Measurements from ENCODE around the gene TTC14.
A peak's percentile ranks its signal among the peaks of the same experiment; 100 is the strongest.
"Not testable (repeated sequence)": the region's sequence is repeated elsewhere in the genome, so short reads cannot be mapped to it uniquely, and the experiment has no call there.

TTC14 gene

GRCh38 chr3:180612364-180612763, 10.4 kb downstream of the TTC14 start:
- no peak overlapping the region for H3K4me3 Mint-ChIP-seq
- DNase-seq (ENCODE audit: low spot score in 2 of 2), result no peak
- no peaks in the 10 kb centered on the region for H3K27me3 Mint-ChIP-seq

GRCh38 chr3:180615954-180616353, 14.0 kb downstream of the TTC14 start:
- DNase-seq (ENCODE audit: low spot score in 2 of 2) (no peak), ATAC-seq (ENCODE audit: low read depth) (no peak)
- Mint-ChIP-seq H3K27ac (no peak overlapping the region), H3K36me3 (peaks cover 14% of the 10 kb centered on the region), H3K4me3 (no peak overlapping the region), H3K4me1 (no peaks in the 10 kb centered on the region), H3K27me3 (no peaks in the 10 kb centered on the region), H3K9me3 (peaks cover 3% of the 10 kb centered on the region)

More at GRCh38 chr3:180612364-180612763, 10.4 kb downstream of the TTC14 start:
- H3K36me3 Mint-ChIP-seq, result peaks cover 25% of the 10 kb centered on the region
- no peaks in the 10 kb centered on the region for H3K4me1 Mint-ChIP-seq
- H3K27ac Mint-ChIP-seq, result peak overlapping the region; percentile 11
- H3K9me3 Mint-ChIP-seq, result no peaks in the 10 kb centered on the region
- no peak for ATAC-seq (ENCODE audit: low read depth)

GRCh38 chr3:180617049-180617448, 15.1 kb downstream of the TTC14 start:
- H3K9me3 Mint-ChIP-seq, result peaks cover 3% of the 10 kb centered on the region
- H3K27me3 Mint-ChIP-seq, result no peaks in the 10 kb centered on the region
- H3K36me3 Mint-ChIP-seq, result peaks cover 14% of the 10 kb centered on the region
- H3K27ac Mint-ChIP-seq, result no peak overlapping the region
- H3K4me3 Mint-ChIP-seq, result no peak overlapping the region
- ATAC-seq (ENCODE audit: low read depth), result no peak
- H3K4me1 Mint-ChIP-seq, result no peaks in the 10 kb centered on the region
- no peak for DNase-seq (ENCODE audit: low spot score in 2 of 2)

- not testable (repeated sequence) for H3K9me3 Mint-ChIP-seq; H3K4me1 Mint-ChIP-seq; H3K27ac Mint-ChIP-seq; H3K27me3 Mint-ChIP-seq; H3K4me3 Mint-ChIP-seq; ATAC-seq (ENCODE audit: low read depth); DNase-seq (ENCODE audit: low spot score in 2 of 2)
- H3K36me3 Mint-ChIP-seq, result peaks cover 11% of the 10 kb centered on the region
These were observed 16.6 kb downstream of the TTC14 start for GRCh38 chr3:180618563-180618962.

GRCh38 chr3:180619723-180620122, 17.8 kb downstream of the TTC14 start:
- Mint-ChIP-seq H3K4me1 (peaks cover 6% of the 10 kb centered on the region), H3K4me3 (no peak overlapping the region), H3K27ac (no peak overlapping the region), H3K9me3 (peaks cover 10% of the 10 kb centered on the region), H3K36me3 (peaks cover 20% of the 10 kb centered on the region), H3K27me3 (no peaks in the 10 kb centered on the region)
- ATAC-seq (ENCODE audit: low read depth) (no peak), DNase-seq (ENCODE audit: low spot score in 2 of 2) (no peak)

- DNase-seq (ENCODE audit: low spot score in 2 of 2), result no peak
- no peak overlapping the region for H3K4me3 Mint-ChIP-seq
- H3K36me3 Mint-ChIP-seq, result peaks cover 30% of the 10 kb centered on the region
- H3K27me3 Mint-ChIP-seq, result no peaks in the 10 kb centered on the region
- H3K27ac Mint-ChIP-seq, result no peak overlapping the region
- H3K4me1 Mint-ChIP-seq, result peaks cover 6% of the 10 kb centered on the region
- H3K9me3 Mint-ChIP-seq, result peaks cover 14% of the 10 kb centered on the region
- ATAC-seq (ENCODE audit: low read depth), result no peak
These were observed 22.8 kb downstream of the TTC14 start for GRCh38 chr3:180624714-180625113.

- ATAC-seq (ENCODE audit: low read depth) (no peak), DNase-seq (ENCODE audit: low spot score in 2 of 2) (no peak)
- H3K27ac Mint-ChIP-seq, result no peak overlapping the region
- H3K36me3 Mint-ChIP-seq, result peaks cover 28% of the 10 kb centered on the region
- no peak overlapping the region for H3K4me3 Mint-ChIP-seq
- H3K9me3 Mint-ChIP-seq, result peaks cover 12% of the 10 kb centered on the region
- H3K4me1 Mint-ChIP-seq, result peaks cover 6% of the 10 kb centered on the region
- H3K27me3 Mint-ChIP-seq, result no peaks in the 10 kb centered on the region
These were observed 24.9 kb downstream of the TTC14 start for GRCh38 chr3:180626844-180627243.

GRCh38 chr3:180630371-180630770, 28.4 kb downstream of the TTC14 start:
- ATAC-seq (ENCODE audit: low read depth), result no peak
- H3K27me3 Mint-ChIP-seq, result peaks cover 22% of the 10 kb centered on the region
- no peak overlapping the region for H3K4me3 Mint-ChIP-seq
- no peaks in the 10 kb centered on the region for H3K9me3 Mint-ChIP-seq
- no peaks in the 10 kb centered on the region for H3K4me1 Mint-ChIP-seq
- H3K27ac Mint-ChIP-seq, result no peak overlapping the region
- DNase-seq (ENCODE audit: low spot score in 2 of 2), result no peak
- H3K36me3 Mint-ChIP-seq, result peaks cover 7% of the 10 kb centered on the region

GRCh38 chr3:180631317-180631716, 29.4 kb downstream of the TTC14 start:
- DNase-seq (ENCODE audit: low spot score in 2 of 2), result no peak
- no peak for ATAC-seq (ENCODE audit: low read depth)
- peaks cover 27% of the 10 kb centered on the region for H3K27me3 Mint-ChIP-seq
- H3K4me3 Mint-ChIP-seq, result no peak overlapping the region
- no peaks in the 10 kb centered on the region for H3K4me1 Mint-ChIP-seq
- H3K9me3 Mint-ChIP-seq, result no peaks in the 10 kb centered on the region
- no peaks in the 10 kb centered on the region for H3K36me3 Mint-ChIP-seq
- H3K27ac Mint-ChIP-seq, result no peak overlapping the region

GRCh38 chr3:180633722-180634121, 31.8 kb downstream of the TTC14 start:
- DNase-seq (ENCODE audit: low spot score in 2 of 2) (no peak), ATAC-seq (ENCODE audit: low read depth) (no peak)
- no peaks in the 10 kb centered on the region for H3K36me3 Mint-ChIP-seq
- no peak overlapping the region for H3K4me3 Mint-ChIP-seq
- H3K27ac Mint-ChIP-seq, result no peak overlapping the region
- no peaks in the 10 kb centered on the region for H3K4me1 Mint-ChIP-seq
- no peaks in the 10 kb centered on the region for H3K9me3 Mint-ChIP-seq
- peaks cover 27% of the 10 kb centered on the region for H3K27me3 Mint-ChIP-seq

GRCh38 chr3:180640987-180641386, 39.0 kb downstream of the TTC14 start:
- ATAC-seq (ENCODE audit: low read depth) (no peak), DNase-seq (ENCODE audit: low spot score in 2 of 2) (no peak)
- no peak overlapping the region for H3K27ac Mint-ChIP-seq
- H3K9me3 Mint-ChIP-seq, result no peaks in the 10 kb centered on the region
- no peak overlapping the region for H3K4me3 Mint-ChIP-seq
- peaks cover 10% of the 10 kb centered on the region for H3K27me3 Mint-ChIP-seq
- H3K4me1 Mint-ChIP-seq, result no peaks in the 10 kb centered on the region
- H3K36me3 Mint-ChIP-seq, result no peaks in the 10 kb centered on the region

GRCh38 chr3:180646187-180646790, 44.3 kb downstream of the TTC14 start:
- ATAC-seq (ENCODE audit: low read depth) (no peak), DNase-seq (ENCODE audit: low spot score in 2 of 2) (no peak)
- Mint-ChIP-seq H3K36me3 (no peaks in the 10 kb centered on the region), H3K4me3 (no peak overlapping the region), H3K4me1 (no peaks in the 10 kb centered on the region), H3K9me3 (no peaks in the 10 kb centered on the region), H3K27ac (no peak overlapping the region), H3K27me3 (peaks cover 11% of the 10 kb centered on the region)

GRCh38 chr3:180656406-180656805, 54.4 kb downstream of the TTC14 start:
- ATAC-seq (ENCODE audit: low read depth), result no peak
- no peaks in the 10 kb centered on the region for H3K4me1 Mint-ChIP-seq
- H3K27me3 Mint-ChIP-seq, result no peaks in the 10 kb centered on the region
- no peaks in the 10 kb centered on the region for H3K36me3 Mint-ChIP-seq
- H3K4me3 Mint-ChIP-seq, result no peak overlapping the region
- H3K9me3 Mint-ChIP-seq, result no peaks in the 10 kb centered on the region
- no peak for DNase-seq (ENCODE audit: low spot score in 2 of 2)
- no peak overlapping the region for H3K27ac Mint-ChIP-seq

- DNase-seq (ENCODE audit: low spot score in 2 of 2) (no peak), ATAC-seq (ENCODE audit: low read depth) (no peak)
- Mint-ChIP-seq H3K27me3 (no peaks in the 10 kb centered on the region), H3K4me1 (no peaks in the 10 kb centered on the region), H3K27ac (no peak overlapping the region), H3K36me3 (no peaks in the 10 kb centered on the region), H3K9me3 (no peaks in the 10 kb centered on the region), H3K4me3 (no peak overlapping the region)
These were observed 55.1 kb downstream of the TTC14 start for GRCh38 chr3:180657094-180657493.
